Thymus (tissue), 11 donors: ENCODE data around the gene PDE1A. TPM values are rescaled to one million over a fixed set of nuclear protein-coding genes. Genes with fewer than 3 reads are reported as not detected.
A peak's percentile ranks its signal among the peaks of the same experiment; 100 is the strongest.

Source experiments
- DNase-seq, 9 donors: peaks; one replicate each; pipeline ENCODE4 v3.0.0-alpha.2; 2013; ENCODE audit warnings: low spot score in 9 of 9, low read depth in 6 of 9, missing footprints in 1 of 9
- H3K27ac ChIP-seq, 2 donors: one replicate each; pipeline ENCODE4 v1.5.1; 2013; ENCODE audit warnings: control low read depth in 1 of 2, low read depth in 1 of 2, low read length in 1 of 2, mild to moderate bottlenecking in 1 of 2, moderate library complexity in 1 of 2
- H3K27me3 ChIP-seq, 2 donors: one replicate each; pipeline ENCODE4 v1.5.1; 2013; ENCODE audit warnings: low read length in 1 of 2; ENCODE audit not compliant: control insufficient read depth in 2 of 2, insufficient read depth in 1 of 2
- H3K36me3 ChIP-seq, 2 donors: one replicate each; pipeline ENCODE4 v1.5.1; 2013; ENCODE audit warnings: low read length in 1 of 2, mild to moderate bottlenecking in 1 of 2, moderate library complexity in 1 of 2; ENCODE audit not compliant: control insufficient read depth in 2 of 2, insufficient read depth in 2 of 2
- H3K4me1 ChIP-seq, 2 donors: one replicate each; pipeline ENCODE4 v1.5.1; 2013; ENCODE audit warnings: low read length in 2 of 2; ENCODE audit not compliant: control insufficient read depth in 2 of 2, insufficient read depth in 2 of 2
- H3K4me3 ChIP-seq, 2 donors: one replicate each; pipeline ENCODE4 v1.5.1; 2013; ENCODE audit warnings: low read length in 2 of 2, control low read depth in 1 of 2, mild to moderate bottlenecking in 1 of 2
- H3K9me3 ChIP-seq, 2 donors: one replicate each; pipeline ENCODE4 v1.5.1; 2013; ENCODE audit warnings: low read length in 1 of 2, mild to moderate bottlenecking in 1 of 2; ENCODE audit not compliant: control insufficient read depth in 2 of 2, insufficient read depth in 1 of 2
- WGBS: extraction: QIAGEN DNeasy Blood & Tissue Kit; methylation state at CpG from one replicate; pipeline ENCODE4 v1.1.7; 2013; 5-methylcytosine and 5-hydroxymethylcytosine counted together
- polyA plus RNA-seq: library from polyadenylated mRNA; stranded (reverse); fragments of 200-250 nt; gene quantifications from one replicate; pipeline ENCODE4 v1.2.3, GENCODE V29; 2013
- total RNA-seq: library from RNA; stranded (reverse); fragments of 120-200 nt; gene quantifications from one replicate; pipeline ENCODE4 v1.2.4, GENCODE V29; 2013
- donor health status: healthy.

Gene PDE1A
- total and polyA plus RNA-seq, 2 donors = 7.7 to 13.0 TPM

DNA sequence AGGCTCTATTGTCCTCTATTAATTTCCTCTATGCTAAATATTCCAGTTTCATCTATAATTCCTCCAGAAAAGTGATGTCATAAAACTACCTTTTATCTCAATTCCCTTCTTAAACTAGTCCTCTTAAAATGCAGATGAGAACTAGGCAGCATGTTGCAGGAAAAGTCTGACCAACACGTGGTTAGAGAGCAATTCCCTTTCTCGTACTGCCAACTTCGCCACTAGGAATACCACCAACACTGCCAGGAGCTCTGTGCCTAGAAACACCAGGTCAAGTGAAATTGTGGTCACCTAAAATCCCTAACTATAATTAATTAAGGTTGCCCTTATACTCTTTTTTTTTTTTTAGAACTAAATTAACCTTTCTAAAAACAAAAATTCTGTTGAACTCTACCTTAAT lies 313.5 kb downstream of the PDE1A start:
- H3K36me3 ChIP-seq = peaks cover 0 to 6% of the 10 kb centered on the region in 2 donors
- H3K4me3 ChIP-seq = no peak overlapping the region
- H3K9me3 ChIP-seq = no peaks in the 10 kb centered on the region
- no peaks in the 10 kb centered on the region for H3K27me3 ChIP-seq
- H3K4me1 ChIP-seq = no peaks in the 10 kb centered on the region
- H3K27ac ChIP-seq = no peak overlapping the region
- DNase-seq = no peak
- WGBS = 88% methylated on average over 3 of the region's 3 CpGs

DNA sequence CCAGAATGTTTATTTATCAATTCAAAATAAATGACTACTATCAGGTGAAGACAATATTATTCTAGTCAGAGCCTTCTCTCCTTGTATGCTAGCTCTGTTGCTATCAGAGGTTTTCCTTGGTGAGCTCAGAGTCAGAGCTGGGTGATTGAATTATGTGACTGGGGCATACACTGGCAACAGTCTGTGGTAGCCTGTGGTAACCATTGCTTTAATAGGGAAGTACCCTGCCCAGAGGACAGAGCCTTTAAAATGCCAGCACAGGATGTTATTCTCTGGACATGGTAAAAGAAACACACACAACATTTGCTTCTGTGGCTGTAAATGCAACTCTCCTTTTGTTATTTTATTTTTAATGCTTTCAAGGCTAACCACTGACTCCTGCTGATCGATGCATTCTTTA lies 316.5 kb downstream of the PDE1A start:
- Histone ChIP-seq H3K9me3 (no peaks in the 10 kb centered on the region), H3K4me3 (no peak overlapping the region), H3K27me3 (no peaks in the 10 kb centered on the region), H3K4me1 (no peaks in the 10 kb centered on the region), H3K36me3 (no peaks in the 10 kb centered on the region), H3K27ac (no peak overlapping the region)
- 94% methylated on average over 1 of the region's 1 CpG for WGBS
- DNase-seq = no peak

DNA sequence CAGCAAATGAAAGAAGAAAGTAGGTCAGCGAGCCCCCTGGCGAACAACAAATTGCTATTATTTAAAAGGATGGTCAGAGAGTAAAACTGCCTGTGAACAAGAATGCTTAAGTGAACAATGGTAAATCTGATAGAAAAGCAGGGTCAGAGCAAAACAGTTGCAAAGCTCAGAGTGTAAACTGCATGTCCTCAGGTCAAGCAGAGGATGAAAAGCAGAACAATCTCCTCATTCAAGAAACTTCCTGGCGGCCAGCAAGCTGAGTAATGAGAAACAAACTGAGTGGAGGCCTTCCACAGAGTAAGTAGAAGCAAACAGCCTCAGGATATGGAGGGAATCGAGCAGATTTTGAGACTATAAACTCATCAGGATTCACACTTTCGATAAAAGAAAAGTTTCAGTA lies 323.3 kb downstream of the PDE1A start:
- Histone ChIP-seq H3K27ac (no peak overlapping the region), H3K4me3 (no peak overlapping the region), H3K4me1 (no peaks in the 10 kb centered on the region), H3K9me3 (no peaks in the 10 kb centered on the region), H3K27me3 (no peaks in the 10 kb centered on the region), H3K36me3 (no peaks in the 10 kb centered on the region)
- WGBS = 92% methylated on average over 5 of the region's 5 CpGs
- DNase-seq = no peak

DNA sequence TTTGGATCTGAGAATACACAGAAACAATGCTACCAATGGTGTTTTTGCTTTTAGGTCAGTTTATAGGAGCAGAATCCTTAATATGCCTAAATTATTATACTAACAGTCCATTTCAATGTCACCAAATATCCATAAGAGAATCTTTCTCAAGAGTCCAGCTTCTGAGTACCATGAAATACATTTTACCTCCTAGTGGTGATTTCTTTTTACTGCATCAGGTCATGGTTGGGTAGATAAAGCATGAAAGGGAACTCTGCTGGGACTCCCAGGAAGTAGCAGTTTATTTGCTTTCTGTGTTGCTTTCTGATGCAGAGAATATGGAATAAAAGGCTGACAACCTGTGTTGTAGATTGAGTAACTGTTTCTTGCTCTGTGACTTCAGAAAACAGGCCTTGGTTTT lies 325.6 kb downstream of the PDE1A start:
- peak in 6 of 9 donors; percentile 8 to 57 (median 16) for DNase-seq
- no peaks in the 10 kb centered on the region for H3K9me3 ChIP-seq
- no peaks in the 10 kb centered on the region for H3K4me1 ChIP-seq
- H3K27ac ChIP-seq = peak overlapping the region in 1 of 2 donors; percentile 27
- no peak overlapping the region for H3K4me3 ChIP-seq
- no peaks in the 10 kb centered on the region for H3K27me3 ChIP-seq
- H3K36me3 ChIP-seq = no peaks in the 10 kb centered on the region

DNA sequence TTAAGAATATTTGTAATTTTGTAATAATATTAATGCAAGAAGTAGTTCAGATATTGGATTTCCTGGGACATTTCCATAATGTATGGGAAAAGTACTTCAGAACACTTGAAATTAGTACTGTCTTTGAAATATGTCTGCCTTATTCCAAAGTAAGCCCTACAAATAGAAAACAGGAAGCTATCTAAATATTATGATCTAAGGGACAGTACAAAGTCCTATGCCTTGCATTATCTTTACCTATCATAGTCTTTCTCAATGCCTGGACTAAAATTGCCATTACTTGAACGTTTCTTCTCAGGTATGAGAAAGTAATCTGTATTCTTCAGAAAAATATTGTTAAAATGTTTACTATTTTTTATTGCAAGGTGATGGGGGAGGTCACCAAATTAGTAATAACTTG lies 328.2 kb downstream of the PDE1A start:
- no peak overlapping the region for H3K4me3 ChIP-seq
- H3K4me1 ChIP-seq = no peaks in the 10 kb centered on the region
- H3K36me3 ChIP-seq = no peaks in the 10 kb centered on the region
- 100% methylated on average over 1 of the region's 1 CpG for WGBS
- no peaks in the 10 kb centered on the region for H3K27me3 ChIP-seq
- no peaks in the 10 kb centered on the region for H3K9me3 ChIP-seq
- DNase-seq = no peak
- H3K27ac ChIP-seq = no peak overlapping the region

DNA sequence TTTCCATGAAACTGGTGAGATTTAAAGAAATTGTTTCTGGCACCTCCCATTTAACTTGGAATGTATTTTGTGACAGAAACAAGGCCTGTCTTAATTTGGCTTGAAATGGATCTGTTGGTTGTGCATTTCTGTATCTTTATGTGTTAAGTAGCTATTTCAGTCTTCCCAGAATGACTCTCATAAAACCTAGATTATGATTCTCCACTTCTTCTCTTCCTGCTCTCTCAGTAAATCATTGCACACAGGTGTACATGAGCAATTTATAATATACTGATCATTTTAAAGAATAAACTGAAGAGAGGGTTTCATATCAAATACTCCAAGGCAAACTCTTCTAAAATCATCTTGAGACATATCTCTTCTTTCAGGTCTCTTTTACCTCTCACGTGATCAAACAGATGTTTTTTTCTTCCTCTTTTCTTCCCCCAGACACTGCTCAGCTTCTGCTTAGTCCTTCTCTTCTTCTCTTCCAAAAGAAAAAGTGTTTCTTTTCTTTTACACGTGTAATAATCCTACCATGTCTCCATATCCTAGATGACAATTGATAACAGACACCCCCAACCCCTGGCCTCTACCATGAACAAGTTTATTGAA lies 329.2 kb downstream of the PDE1A start:
- no peaks in the 10 kb centered on the region for H3K4me1 ChIP-seq
- H3K27me3 ChIP-seq = no peaks in the 10 kb centered on the region
- WGBS = 11% methylated on average over 2 of the region's 2 CpGs
- peaks cover 0 to 5% of the 10 kb centered on the region in 2 donors for H3K9me3 ChIP-seq
- H3K4me3 ChIP-seq = no peak overlapping the region
- peak in 1 of 9 donors; percentile 12 for DNase-seq
- H3K36me3 ChIP-seq = no peaks in the 10 kb centered on the region
- no peak overlapping the region for H3K27ac ChIP-seq

DNA sequence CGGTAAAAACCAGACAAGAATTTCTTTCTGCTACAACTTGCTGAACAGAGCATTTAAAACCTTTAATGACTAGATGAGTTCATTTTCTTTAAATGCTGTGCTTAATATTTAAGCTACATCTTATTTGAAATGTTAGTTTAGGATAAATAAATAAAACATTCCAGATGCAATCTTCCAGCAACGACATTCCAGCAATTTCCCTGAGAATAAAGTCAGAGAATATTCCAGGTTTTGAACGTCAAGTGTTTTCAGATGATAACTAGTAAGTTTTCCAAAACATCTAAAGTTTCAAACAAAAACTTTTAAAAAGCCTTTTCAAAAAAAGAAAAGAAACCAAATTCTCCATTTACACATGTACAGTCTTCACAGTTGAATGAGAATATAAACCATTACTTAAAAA lies 336.4 kb downstream of the PDE1A start:
- Histone ChIP-seq H3K27ac (no peak overlapping the region), H3K27me3 (no peaks in the 10 kb centered on the region), H3K36me3 (no peaks in the 10 kb centered on the region), H3K4me1 (no peaks in the 10 kb centered on the region), H3K4me3 (no peak overlapping the region), H3K9me3 (peaks cover 0 to 5% of the 10 kb centered on the region in 2 donors)
- 96% methylated on average over 3 of the region's 3 CpGs for WGBS
- no peak for DNase-seq
